Fibroblast of skin of scalp (primary cell): ENCODE measurements around the gene CXCL16.

Source experiments
- DNase-seq: peaks from one replicate; pipeline ENCODE4 v3.0.0-alpha.2; 2013

The CXCL16 gene

GRCh38 chr17:4750606-4751005, 10.9 kb upstream of the CXCL16 start:
- DNase-seq = no peak

DNA sequence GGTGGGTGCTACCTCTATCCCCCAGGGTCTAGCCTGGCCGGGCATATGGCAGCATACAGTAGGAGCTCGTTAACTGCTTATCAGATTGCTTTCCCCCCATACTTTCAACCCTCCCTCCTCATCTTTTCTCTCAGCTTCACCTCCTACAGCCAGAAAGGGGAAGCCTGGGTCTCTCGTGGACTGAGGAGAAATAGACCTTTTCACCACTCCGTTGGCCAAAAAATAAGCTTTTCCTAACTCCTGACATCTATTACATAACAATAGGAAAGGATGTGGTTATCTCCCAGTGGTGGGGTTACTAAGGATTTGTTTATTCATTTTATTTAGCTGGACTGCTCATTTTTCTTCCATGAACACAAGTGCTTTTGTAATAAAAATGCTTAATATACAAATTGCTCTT, 9.0 kb upstream of the CXCL16 start:
- DNase-seq = no peak

DNA sequence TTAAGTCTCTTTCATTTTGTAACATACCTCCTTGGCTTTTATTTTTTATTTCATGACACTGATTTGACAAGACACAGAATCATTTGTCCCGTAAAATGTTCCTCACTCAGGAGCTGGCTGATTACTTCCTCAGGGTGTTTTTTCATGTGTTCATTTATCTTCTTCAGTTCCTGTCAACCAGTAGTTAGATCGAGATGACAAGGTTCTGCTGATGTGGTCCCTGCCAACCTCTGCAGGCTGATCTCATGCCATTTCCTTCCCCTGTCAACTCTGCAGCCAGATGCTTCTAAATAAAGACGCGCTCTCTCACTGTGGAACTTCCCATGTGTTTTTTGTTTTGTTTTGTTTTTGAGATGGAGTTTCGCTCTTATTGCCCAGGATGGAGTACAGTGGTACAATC, 8.1 kb upstream of the CXCL16 start:
- no peak for DNase-seq

GRCh38 chr17:4744999-4745969, 5.6 kb upstream of the CXCL16 start:
- no peak for DNase-seq

DNA sequence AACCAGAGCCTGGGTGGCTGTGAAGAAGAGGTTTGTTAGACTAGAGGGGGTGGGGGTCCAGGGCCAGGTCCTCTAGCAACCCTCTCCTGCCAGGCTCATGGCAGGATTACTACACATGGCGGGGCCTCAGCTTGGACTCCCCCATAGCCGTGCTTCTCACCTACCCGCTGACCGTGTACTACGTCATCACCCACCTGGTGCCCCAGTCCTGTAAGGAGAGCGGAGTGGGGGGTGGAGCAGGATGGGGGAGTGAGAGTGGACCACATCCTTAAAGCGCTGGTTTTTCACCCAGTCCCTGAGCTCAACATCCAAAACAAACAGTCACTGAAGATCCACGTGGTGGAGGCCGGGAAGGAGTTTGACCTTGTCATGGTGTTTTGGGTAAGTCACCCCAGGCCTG, 4.2 kb upstream of the CXCL16 start:
- DNase-seq = no peak

DNA sequence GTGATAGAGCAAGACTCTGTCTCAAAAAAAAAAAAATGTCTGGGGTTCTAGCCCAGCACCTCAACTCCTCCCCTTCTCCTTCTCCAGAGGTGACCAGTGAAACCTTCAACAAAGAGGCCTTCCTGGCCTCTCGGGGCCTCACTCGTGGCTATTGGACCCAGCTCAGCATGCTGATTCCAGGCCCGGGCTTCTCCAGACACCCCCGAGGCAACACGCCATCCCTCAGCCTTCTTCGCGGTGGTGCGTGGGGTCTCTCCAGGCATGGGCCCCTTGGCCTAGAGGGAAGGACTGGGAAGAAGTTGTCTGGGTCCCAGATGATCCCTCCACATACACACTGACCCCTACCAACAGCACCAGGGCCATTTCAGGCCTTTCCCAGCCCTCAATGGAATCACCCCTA, 3.5 kb upstream of the CXCL16 start:
- no peak for DNase-seq

- DNase-seq = no peak
Observed at GRCh38 chr17:4742629-4743028, 2.9 kb upstream of the CXCL16 start.

- DNase-seq = no peak
Observed at GRCh38 chr17:4742133-4742532, 2.4 kb upstream of the CXCL16 start.

DNA sequence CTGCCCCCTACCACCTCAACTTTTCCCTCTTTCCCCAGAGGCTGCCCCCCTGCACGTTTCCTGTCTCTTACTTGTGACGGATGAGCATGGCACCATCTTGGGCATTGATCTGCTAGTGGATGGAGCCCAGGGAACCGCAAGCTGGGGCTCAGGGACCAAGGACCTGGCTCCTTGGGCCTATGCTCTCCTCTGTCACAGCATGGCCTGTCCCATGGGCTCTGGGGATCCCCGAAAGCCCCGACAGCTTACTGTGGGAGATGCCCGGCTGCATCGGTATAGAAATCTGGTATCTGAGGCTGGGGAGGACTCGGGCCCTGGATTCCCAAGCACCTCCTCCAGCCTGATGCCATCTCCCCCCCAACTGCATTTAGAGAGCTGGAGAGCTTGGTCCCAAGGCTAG, 1.8 kb upstream of the CXCL16 start:
- DNase-seq = no peak

DNA sequence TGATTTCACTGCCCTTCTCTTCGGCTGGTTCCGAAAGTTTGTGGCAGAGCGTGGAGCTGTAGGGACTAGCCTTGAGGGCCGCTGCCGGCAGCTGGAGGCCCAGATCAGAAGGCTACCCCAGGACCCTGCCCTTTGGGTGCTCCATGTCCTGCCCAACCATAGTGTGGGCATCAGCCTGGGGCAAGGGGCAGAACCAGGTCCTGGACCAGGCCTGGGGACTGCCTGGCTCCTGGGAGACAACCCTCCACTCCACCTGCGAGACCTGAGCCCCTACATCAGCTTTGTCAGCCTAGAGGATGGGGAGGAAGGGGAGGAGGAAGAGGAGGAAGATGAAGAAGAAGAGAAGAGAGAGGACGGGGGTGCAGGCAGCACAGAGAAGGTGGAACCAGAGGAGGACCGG, 856 bp upstream of the CXCL16 start:
- DNase-seq = no peak

GRCh38 chr17:4740025-4740351, 260 bp upstream of the CXCL16 start:
- DNase-seq = no peak

DNA sequence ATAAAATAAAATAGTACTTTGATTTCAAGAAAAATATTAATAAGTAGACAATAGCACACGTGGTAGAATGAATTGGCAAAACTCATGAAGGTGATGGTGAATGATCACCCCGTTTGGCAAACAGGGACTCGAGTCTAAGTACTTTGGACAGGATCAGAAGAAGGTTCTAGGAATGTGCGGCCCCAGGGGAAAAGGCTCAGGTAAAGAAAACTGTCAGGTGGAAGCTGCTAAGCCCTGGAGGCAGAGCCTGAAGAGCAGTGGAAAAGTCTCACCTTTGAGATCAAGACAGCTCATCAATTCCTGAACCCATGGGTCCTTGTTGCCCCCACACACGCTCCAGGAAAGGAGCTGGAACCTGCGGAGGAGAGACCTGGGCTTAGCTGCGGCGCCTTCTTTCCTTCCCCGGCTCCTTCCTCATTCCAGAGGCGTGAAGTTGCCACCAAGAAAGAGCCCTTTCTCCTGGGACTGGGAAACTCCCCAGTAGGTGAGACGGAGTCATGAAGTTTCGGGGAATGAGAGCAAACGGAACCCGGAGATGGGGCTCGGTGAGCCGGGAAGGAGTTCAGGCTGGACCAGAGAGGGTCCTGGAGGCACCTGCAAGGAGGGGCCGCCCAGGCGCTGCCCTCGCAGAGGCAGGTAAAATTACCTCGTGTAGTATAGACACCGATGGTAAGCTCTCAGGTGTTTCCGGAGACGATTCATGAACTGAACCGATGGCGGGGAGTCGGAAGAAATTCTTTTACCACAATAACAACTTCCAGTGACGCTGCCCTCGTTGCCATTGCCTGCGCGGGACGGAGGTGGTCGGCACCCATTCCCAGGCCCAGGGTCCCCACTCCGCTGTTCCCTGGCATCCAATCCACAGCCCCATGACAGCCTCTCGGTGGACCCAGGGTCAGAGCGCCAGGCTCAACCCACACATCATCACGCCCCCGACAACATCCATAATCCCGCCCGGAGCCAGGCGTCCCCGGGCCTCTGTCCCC, 1.3 kb downstream of the CXCL16 start:
- no peak for DNase-seq

DNA sequence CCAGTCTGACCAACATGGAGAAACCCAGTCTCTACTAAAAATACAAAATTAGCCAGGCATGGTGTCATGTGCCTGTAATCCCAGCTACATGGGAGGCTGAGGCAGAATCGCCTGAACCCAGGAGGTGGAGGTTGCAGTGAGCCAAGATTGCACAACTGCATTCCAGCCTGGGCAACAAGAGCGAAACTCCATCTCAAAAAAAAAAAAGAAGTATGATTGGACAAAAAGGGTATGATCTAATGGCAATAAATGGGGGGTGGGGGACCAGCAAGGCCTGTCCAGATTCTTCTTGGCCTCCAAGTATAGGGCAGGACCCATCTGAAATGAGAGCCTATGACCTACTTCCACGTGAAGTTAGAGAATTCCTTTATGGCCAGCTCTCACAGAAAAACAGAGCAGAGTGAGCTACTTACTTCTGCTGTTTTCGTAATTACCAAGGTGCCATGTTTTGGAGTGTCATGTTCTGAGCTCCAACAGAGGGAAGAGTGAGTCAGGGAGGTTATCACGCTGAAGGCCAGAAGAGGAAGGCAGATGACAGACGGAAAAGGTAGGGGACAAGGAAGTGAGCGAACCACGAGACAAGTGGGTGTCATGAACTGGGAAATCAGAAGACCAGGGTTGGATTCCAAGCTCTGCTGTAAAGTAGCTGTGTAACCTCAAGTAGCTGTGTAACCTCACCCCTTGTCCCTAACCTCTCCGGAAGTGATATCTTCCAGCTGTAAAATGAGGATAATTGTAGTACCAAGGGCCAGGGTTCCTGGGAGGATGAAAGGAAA, 3.7 kb downstream of the CXCL16 start:
- DNase-seq = no peak

DNA sequence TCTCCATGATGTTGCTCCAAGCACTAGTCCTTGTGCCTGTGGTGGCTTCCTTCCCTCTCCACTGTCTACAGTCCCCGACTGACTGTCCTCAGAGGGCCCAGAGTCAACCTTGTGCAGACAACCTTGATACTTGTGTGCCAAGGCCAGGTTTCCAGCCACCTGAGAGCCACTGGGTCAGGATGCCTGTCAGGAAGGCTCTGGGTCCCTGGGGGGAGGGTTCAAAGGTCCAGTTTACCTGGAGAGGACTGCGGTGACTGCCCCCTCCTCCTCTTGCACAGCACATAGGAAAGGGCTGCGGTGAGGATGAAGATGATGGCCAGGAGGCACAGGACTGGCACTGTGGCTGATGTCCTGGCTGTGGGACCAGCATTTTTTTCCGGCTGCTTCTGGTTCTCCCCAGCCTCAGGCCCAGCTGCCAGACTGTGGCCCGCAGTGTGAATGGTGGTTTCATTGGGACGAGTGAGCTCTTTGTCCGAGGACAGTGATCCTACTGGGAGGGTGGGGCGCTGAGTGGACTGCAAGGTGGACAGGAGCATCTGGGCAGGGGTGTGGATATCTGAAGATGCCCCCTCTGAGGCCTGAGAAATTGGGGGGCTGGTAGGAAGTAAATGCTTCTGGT, 4.8 kb downstream of the CXCL16 start:
- DNase-seq = no peak

- DNase-seq = no peak
Observed at GRCh38 chr17:4733073-4733531, 6.6 kb downstream of the CXCL16 start.

- no peak for DNase-seq
Observed at GRCh38 chr17:4728124-4728523, 11.6 kb downstream of the CXCL16 start.

GRCh38 chr17:4725646-4726310, 13.9 kb downstream of the CXCL16 start:
- no peak for DNase-seq

- DNase-seq = no peak
Observed at GRCh38 chr17:4724650-4725049, 15.1 kb downstream of the CXCL16 start.

GRCh38 chr17:4722678-4723240, 17.0 kb downstream of the CXCL16 start:
- no peak for DNase-seq

GRCh38 chr17:4721203-4722135, 18.3 kb downstream of the CXCL16 start:
- peak; percentile 11 for DNase-seq
